H9 (cell line): Measurements from ENCODE around the gene RAB6A. TPM values are rescaled to one million over a fixed set of nuclear protein-coding genes. Genes with fewer than 3 reads are reported as not detected.

Source experiments
- DNase-seq: peaks from one replicate; pipeline ENCODE4 v3.0.0-alpha.2; 2017
- H2AFZ ChIP-seq: one replicate; pipeline ENCODE4 v1.6.1; 2013; ENCODE audit warnings: mild to moderate bottlenecking, low read length, control low read depth, moderate library complexity
- H2AK5ac ChIP-seq: 2 replicates; pipeline ENCODE4 v1.6.1; 2013; ENCODE audit warnings: low read length, control low read depth, mixed read lengths; ENCODE audit not compliant: insufficient read length
- H2BK120ac ChIP-seq: one replicate; pipeline ENCODE4 v1.6.1; 2013; ENCODE audit warnings: low read depth, mild to moderate bottlenecking, low read length, control low read depth, inconsistent platforms; ENCODE audit not compliant: poor library complexity, severe bottlenecking
- H2BK12ac ChIP-seq: 2 replicates; pipeline ENCODE4 v1.6.1; 2013; ENCODE audit warnings: low read length, control low read depth, mixed read lengths, low read depth; ENCODE audit not compliant: insufficient read length
- H2BK15ac ChIP-seq: 2 replicates; pipeline ENCODE4 v1.6.1; 2013; ENCODE audit warnings: low read depth, low read length, control low read depth
- H2BK20ac ChIP-seq: one replicate; pipeline ENCODE4 v1.6.1; 2013; ENCODE audit warnings: low read depth, mild to moderate bottlenecking, low read length, control low read depth, inconsistent platforms; ENCODE audit not compliant: poor library complexity, severe bottlenecking
- H2BK5ac ChIP-seq: 2 replicates; pipeline ENCODE4 v1.6.1; 2013; ENCODE audit warnings: low read length, control low read depth, mixed read lengths; ENCODE audit not compliant: insufficient read length
- H3K14ac ChIP-seq: 2 replicates; pipeline ENCODE4 v1.6.1; 2013; ENCODE audit warnings: low read length, control low read depth; ENCODE audit not compliant: insufficient read depth
- H3K18ac ChIP-seq: 2 replicates; pipeline ENCODE4 v1.6.1; 2013; ENCODE audit warnings: low read depth, mild to moderate bottlenecking, mixed read lengths, low read length, control low read depth; ENCODE audit not compliant: insufficient read length
- H3K23ac ChIP-seq: 2 replicates; pipeline ENCODE4 v1.6.1; 2013; ENCODE audit warnings: low read length, control low read depth, mixed read lengths, low read depth; ENCODE audit not compliant: insufficient read length
- H3K23me2 ChIP-seq: 2 replicates; pipeline ENCODE4 v1.6.1; 2013; ENCODE audit warnings: low read depth, mild to moderate bottlenecking, mixed read lengths, low read length, control low read depth; ENCODE audit not compliant: insufficient read length, poor library complexity, severe bottlenecking
- H3K27ac ChIP-seq: 2 replicates; pipeline ENCODE4 v1.5.1; 2013; ENCODE audit warnings: low read length, control low read depth, mixed read lengths, low read depth; ENCODE audit not compliant: insufficient read length
- H3K27me3 ChIP-seq: 2 replicates; pipeline ENCODE4 v1.6.1; 2013; ENCODE audit warnings: low read length, control low read depth, inconsistent platforms; ENCODE audit not compliant: insufficient read depth
- H3K4ac ChIP-seq: 2 replicates; pipeline ENCODE4 v1.6.1; 2013; ENCODE audit warnings: low read depth, mild to moderate bottlenecking, control low read depth, inconsistent platforms, low read length, moderate library complexity
- H3K4me1 ChIP-seq: 2 replicates; pipeline ENCODE4 v1.6.1; 2013; ENCODE audit warnings: low read length, control low read depth, inconsistent platforms; ENCODE audit not compliant: insufficient read depth
- H3K4me2 ChIP-seq: 2 replicates; pipeline ENCODE4 v1.6.1; 2013; ENCODE audit warnings: low read length, control low read depth, mixed read lengths; ENCODE audit not compliant: insufficient read length, insufficient read depth
- H3K56ac ChIP-seq: 2 replicates; pipeline ENCODE4 v1.6.1; 2013; ENCODE audit warnings: low read depth, mild to moderate bottlenecking, mixed read lengths, low read length, control low read depth; ENCODE audit not compliant: insufficient read length
- H3K79me1 ChIP-seq: 2 replicates; pipeline ENCODE4 v1.6.1; 2013; ENCODE audit warnings: low read depth, mild to moderate bottlenecking, moderate library complexity, low read length, control low read depth, inconsistent platforms; ENCODE audit not compliant: insufficient read depth, poor library complexity, severe bottlenecking
- H3K79me2 ChIP-seq: 2 replicates; pipeline ENCODE4 v1.6.1; 2013; ENCODE audit warnings: low read length, control low read depth, inconsistent platforms; ENCODE audit not compliant: insufficient read depth
- H3K9ac ChIP-seq: 2 replicates; pipeline ENCODE4 v1.6.1; 2013; ENCODE audit warnings: low read length, control low read depth, mixed read lengths; ENCODE audit not compliant: insufficient read length; ENCODE audit errors: extremely low read depth
- H3K9me3 ChIP-seq: one replicate; pipeline ENCODE4 v1.6.1; 2013; ENCODE audit warnings: low read depth, low read length, inconsistent platforms; ENCODE audit not compliant: control insufficient read depth
- H3T11ph ChIP-seq: one replicate; pipeline ENCODE4 v1.6.1; 2013; ENCODE audit warnings: mild to moderate bottlenecking, low read length, control low read depth, inconsistent platforms
- H4K20me1 ChIP-seq: one replicate; pipeline ENCODE4 v1.6.1; 2013; ENCODE audit not compliant: control insufficient read depth, insufficient read length, insufficient read depth
- H4K5ac ChIP-seq: 2 replicates; pipeline ENCODE4 v1.6.1; 2013; ENCODE audit warnings: low read depth, mild to moderate bottlenecking, mixed read lengths, low read length, control low read depth; ENCODE audit not compliant: insufficient read length
- H4K8ac ChIP-seq: replicated peaks from 2 replicates; pipeline ENCODE4 v1.6.1; 2013; ENCODE audit warnings: low read length, control low read depth, mixed read lengths, low read depth; ENCODE audit not compliant: insufficient read length
- H4K91ac ChIP-seq: 2 replicates; pipeline ENCODE4 v1.6.1; 2013; ENCODE audit warnings: low read depth, mild to moderate bottlenecking, moderate library complexity, mixed read lengths, low read length, control low read depth; ENCODE audit not compliant: insufficient read length
- H3K27ac Mint-ChIP-seq, 3 experiments: 2 replicates in 2 of 3; 3 replicates in 1 of 3; pipeline ENCODE4 v1.8.0; 2020 to 2021; ENCODE audit warnings: mixed read lengths in 3 of 3, mild to moderate bottlenecking in 1 of 3, moderate library complexity in 1 of 3
- H3K27me3 Mint-ChIP-seq: 2 replicates; pipeline ENCODE4 v1.8.0; 2021; ENCODE audit warnings: low read depth, mild to moderate bottlenecking, moderate library complexity, mixed read lengths
- H3K36me3 Mint-ChIP-seq, 3 experiments: 2 replicates in 2 of 3; 3 replicates in 1 of 3; pipeline ENCODE4 v1.8.0; 2020 to 2021; ENCODE audit warnings: low read depth in 3 of 3, mixed read lengths in 3 of 3; ENCODE audit not compliant: insufficient read depth in 1 of 3
- H3K4me1 Mint-ChIP-seq, 2 experiments: 2 replicates each; pipeline ENCODE4 v1.8.0; 2020; ENCODE audit warnings: mixed read lengths in 2 of 2
- H3K4me3 Mint-ChIP-seq, 2 experiments: 2 replicates in 1 of 2; 3 replicates in 1 of 2; pipeline ENCODE4 v1.8.0; 2020 to 2021; ENCODE audit warnings: mild to moderate bottlenecking in 2 of 2, mixed read lengths in 2 of 2, moderate library complexity in 1 of 2
- H3K9me3 Mint-ChIP-seq, 2 experiments: 2 replicates in 1 of 2; 3 replicates in 1 of 2; pipeline ENCODE4 v1.8.0; 2020; ENCODE audit warnings: mild to moderate bottlenecking in 2 of 2, mixed read lengths in 2 of 2, moderate library complexity in 1 of 2
- CTCF ChIP-seq: fragments of 200-600 bp; sonication (generic); conservative IDR thresholded peaks from 3 replicates; pipeline ENCODE4 v1.8.0; 2021; ENCODE audit warnings: antibody characterized with exemption, mild to moderate bottlenecking
- WGBS: extraction: QIAGEN DNeasy Blood & Tissue Kit; methylation state at CpG from one replicate; pipeline ENCODE4 v1.1.7; 2013; ENCODE audit warnings: missing lambda C conversion rate, low lambda C conversion rate, mixed read lengths; ENCODE audit not compliant: insufficient read length; ENCODE audit errors: extremely low coverage; 5-methylcytosine and 5-hydroxymethylcytosine counted together
- total RNA-seq: library from RNA; stranded (reverse); gene quantifications from 2 replicates; pipeline ENCODE4 v1.2.1, GENCODE V29; 2021

The RAB6A gene
- total RNA-seq, 1 experiment from 2014 or later: 72.8 TPM

- H3K23me2 ChIP-seq: peaks cover 6% of the 10 kb centered on the region
- no peak overlapping the region for H3K56ac ChIP-seq
- H3K27ac ChIP-seq: no peak overlapping the region
- Mint-ChIP-seq H3K27ac (no peak overlapping the region), H3K4me1 (peaks cover 16 to 20% of the 10 kb centered on the region in 2 experiments), H3K27me3 (peaks cover 20% of the 10 kb centered on the region), H3K36me3 (peaks cover 0 to 7% (median 5%) of the 10 kb centered on the region in 3 experiments; a peak in 3 of 7 replicates), H3K9me3 (no peaks in the 10 kb centered on the region; a peak in 1 of 5 replicates), H3K4me3 (no peak overlapping the region)
- no peak overlapping the region for H4K5ac ChIP-seq
- H3K4ac ChIP-seq: no peak overlapping the region
- no peak overlapping the region for H4K8ac ChIP-seq
- no peak overlapping the region for H2BK20ac ChIP-seq
- H3K4me2 ChIP-seq: no peak overlapping the region
- no peaks in the 10 kb centered on the region for H3K79me1 ChIP-seq
- no peaks in the 10 kb centered on the region; the same call in 1 of the 2 replicates for H3K4me1 ChIP-seq
- no peaks in the 10 kb centered on the region for H4K20me1 ChIP-seq
- H4K91ac ChIP-seq: no peak overlapping the region
- no CpG with 5 or more reads among the region's 3 CpGs for WGBS
- no peak overlapping the region for H3K23ac ChIP-seq
- H3K18ac ChIP-seq: no peak overlapping the region
- no peak overlapping the region for H2BK5ac ChIP-seq
- no peaks in the 10 kb centered on the region for H3K79me2 ChIP-seq
- no peak for DNase-seq
- no peak overlapping the region for H2AK5ac ChIP-seq
- H2BK12ac ChIP-seq: no peak overlapping the region
- H2BK15ac ChIP-seq: no peak overlapping the region
- TF ChIP-seq CTCF: no peak
- H3T11ph ChIP-seq: no peak overlapping the region
- no peak overlapping the region for H3K9ac ChIP-seq
- H3K9me3 ChIP-seq: no peaks in the 10 kb centered on the region
- no peak overlapping the region for H2AFZ ChIP-seq
- H2BK120ac ChIP-seq: no peak overlapping the region
- no peak overlapping the region for H3K14ac ChIP-seq
- peaks cover 3% of the 10 kb centered on the region; the same call in 1 of the 2 replicates for H3K27me3 ChIP-seq
Observed at GRCh38 chr11:73659961-73660360, 100.9 kb downstream of the RAB6A start.
